ENCODE measurements around the gene TFAP2A.
A peak's percentile ranks its signal among the peaks of the same experiment; 100 is the strongest.

TFAP2A gene

DNA sequence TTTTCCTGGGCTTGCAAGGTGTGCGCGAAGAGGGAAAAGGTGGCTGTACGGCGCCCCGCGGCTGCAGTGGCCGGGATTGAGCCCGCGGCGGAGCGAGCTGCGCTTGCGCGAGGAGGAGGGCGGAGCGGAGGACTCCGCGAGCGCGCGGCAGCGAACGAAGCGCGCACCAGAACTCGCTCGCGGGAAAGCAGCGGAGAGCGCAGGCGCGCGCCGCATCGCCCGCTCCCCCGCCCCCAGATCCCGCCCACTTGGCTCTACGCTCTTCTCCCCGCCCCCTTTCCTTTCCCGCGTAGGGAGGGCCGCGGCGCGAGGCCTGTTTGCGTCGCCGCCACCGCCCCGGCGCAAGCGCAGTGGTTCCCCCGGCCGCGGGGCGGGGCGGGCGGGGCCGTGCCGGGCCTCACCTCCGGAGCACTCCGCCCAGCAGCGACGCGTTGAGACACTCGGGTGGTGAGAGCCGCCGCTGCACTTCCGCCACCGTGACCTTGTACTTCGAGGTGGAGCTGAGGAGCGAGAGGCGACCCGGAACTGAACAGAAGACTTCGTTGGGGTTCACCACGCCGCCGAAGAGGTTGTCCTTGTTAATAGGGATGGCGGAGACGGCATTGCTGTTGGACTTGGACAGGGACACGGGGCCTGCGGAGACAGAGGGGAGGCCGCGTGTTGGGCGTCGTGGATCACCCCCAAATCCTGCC is 10.6 kb downstream of the TFAP2A start:
- Mint-ChIP-seq H3K4me3 (peak overlapping the region; percentile 86), H3K27me3 (ENCODE audit: low read depth, poor library complexity) (peaks cover 98% of the 10 kb centered on the region), H3K27ac (no peak overlapping the region), H3K4me1 (peaks cover 33% of the 10 kb centered on the region), H3K36me3 (ENCODE audit: low read depth) (no peaks in the 10 kb centered on the region), H3K9me3 (peaks cover 1% of the 10 kb centered on the region)
- peak; percentile 96 for DNase-seq
- TF ChIP-seq, protein P1, sequence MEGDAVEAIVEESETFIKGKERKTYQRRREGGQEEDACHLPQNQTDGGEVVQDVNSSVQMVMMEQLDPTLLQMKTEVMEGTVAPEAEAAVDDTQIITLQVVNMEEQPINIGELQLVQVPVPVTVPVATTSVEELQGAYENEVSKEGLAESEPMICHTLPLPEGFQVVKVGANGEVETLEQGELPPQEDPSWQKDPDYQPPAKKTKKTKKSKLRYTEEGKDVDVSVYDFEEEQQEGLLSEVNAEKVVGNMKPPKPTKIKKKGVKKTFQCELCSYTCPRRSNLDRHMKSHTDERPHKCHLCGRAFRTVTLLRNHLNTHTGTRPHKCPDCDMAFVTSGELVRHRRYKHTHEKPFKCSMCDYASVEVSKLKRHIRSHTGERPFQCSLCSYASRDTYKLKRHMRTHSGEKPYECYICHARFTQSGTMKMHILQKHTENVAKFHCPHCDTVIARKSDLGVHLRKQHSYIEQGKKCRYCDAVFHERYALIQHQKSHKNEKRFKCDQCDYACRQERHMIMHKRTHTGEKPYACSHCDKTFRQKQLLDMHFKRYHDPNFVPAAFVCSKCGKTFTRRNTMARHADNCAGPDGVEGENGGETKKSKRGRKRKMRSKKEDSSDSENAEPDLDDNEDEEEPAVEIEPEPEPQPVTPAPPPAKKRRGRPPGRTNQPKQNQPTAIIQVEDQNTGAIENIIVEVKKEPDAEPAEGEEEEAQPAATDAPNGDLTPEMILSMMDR (IDR thresholded peaks at IDR 0.05), result peak; percentile 20

DNA sequence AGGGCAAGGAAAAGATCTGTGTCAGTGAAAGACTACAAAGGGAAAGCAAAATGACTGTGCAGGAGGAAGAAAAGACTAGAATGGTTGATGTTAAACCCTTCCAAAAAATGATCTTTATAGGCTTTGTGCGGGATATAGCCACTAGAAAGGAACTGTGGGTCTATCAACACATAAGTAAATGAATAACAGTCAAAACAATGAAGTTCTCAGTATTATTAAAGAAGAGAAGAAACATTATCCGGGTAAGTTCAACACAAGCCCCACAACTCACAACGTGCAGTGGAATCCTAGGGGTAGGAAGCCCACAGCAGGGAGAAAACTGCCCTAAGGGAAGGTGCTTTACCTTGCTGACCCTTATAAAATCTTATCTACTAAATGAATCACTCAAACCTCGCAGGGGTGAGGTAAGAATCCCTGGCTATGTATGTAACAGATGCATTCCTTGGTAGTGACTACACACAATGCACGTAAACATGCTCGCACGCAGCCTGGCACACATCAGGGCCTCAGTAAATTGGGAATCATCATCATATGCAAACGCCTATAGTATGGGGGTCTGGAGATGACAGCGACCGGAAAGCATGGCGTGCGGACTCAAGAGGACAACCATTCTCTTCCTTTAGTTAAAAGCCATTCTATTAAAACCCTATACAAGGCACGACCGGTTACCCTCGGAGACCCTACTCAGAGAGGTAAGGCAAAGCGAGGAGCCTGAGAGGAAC is 11.3 kb downstream of the TFAP2A start:
- Mint-ChIP-seq H3K9me3 (no peaks in the 10 kb centered on the region), H3K4me3 (peak overlapping the region; percentile 81), H3K27me3 (ENCODE audit: low read depth, poor library complexity) (peaks cover 98% of the 10 kb centered on the region), H3K4me1 (peaks cover 38% of the 10 kb centered on the region), H3K36me3 (ENCODE audit: low read depth) (no peaks in the 10 kb centered on the region), H3K27ac (no peak overlapping the region)
- TF ChIP-seq, protein P1 (IDR thresholded peaks at IDR 0.05), result no peak
- DNase-seq, result no peak

DNA sequence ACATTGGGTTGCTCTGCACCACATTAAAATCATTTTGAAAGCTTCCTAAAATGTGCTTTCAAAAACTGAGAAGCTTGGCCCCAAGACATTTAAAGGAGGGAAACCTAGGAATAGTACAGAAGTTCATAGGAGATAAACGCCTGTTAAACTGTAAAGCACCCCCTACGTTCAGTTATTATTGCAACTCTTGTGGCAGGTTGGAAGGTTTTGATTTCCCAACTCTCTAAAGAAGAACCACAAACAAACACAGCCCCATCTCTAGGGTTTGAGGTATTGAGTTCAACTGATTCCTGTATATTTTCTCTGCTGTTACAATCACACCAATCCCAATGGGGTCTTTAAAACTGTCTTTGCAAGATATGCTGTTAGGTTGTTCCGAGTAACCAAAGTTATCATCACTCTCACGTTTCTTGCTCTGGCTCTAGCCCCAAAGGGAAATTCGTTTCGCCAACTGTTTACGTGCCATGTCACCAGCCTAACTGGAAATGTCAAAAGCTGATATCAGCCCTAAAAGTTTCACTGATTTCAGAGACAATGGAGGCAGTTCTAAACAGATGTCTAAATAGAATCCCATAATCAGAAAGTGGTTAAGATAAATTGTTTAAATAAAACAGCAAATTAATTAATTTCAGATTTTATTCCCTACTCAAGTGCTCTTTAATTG is 12.1 kb downstream of the TFAP2A start:
- H3K4me1 Mint-ChIP-seq, result peaks cover 43% of the 10 kb centered on the region
- H3K27ac Mint-ChIP-seq, result no peak overlapping the region
- TF ChIP-seq, protein P1 (IDR thresholded peaks at IDR 0.05), result no peak
- H3K27me3 Mint-ChIP-seq (ENCODE audit: low read depth, poor library complexity), result peaks cover 98% of the 10 kb centered on the region
- H3K36me3 Mint-ChIP-seq (ENCODE audit: low read depth), result no peaks in the 10 kb centered on the region
- peak overlapping the region; percentile 81 for H3K4me3 Mint-ChIP-seq
- DNase-seq, result no peak
- no peaks in the 10 kb centered on the region for H3K9me3 Mint-ChIP-seq

DNA sequence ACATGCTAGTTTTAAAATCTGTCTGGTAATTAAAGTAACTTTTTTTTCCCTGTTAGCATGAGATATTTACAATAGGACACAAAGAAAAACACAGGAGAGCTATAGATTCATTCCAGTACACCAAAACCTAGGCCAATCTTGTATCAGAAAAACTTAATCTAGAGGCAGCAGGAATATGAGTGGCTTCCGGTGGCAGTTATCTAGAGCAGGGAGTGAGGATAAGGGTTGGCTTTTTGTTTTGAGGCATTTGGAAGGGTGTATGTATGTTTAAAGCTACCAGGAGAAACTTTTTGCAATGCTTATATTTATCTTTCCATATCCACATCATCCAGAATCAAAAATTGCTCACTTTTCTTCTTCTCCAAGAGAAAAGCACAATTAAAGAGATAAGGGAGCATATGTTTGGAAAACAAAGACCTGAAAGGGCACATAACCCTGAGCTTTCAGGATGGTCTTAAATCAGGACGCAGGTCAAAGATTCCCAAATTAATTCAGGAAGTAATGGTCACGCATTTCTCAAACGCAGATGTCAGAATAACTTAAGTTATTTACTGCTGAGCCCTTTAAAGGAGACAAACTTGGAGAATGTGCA is 13.1 kb downstream of the TFAP2A start:
- Mint-ChIP-seq H3K27ac (no peak overlapping the region), H3K4me3 (no peak overlapping the region), H3K36me3 (ENCODE audit: low read depth) (no peaks in the 10 kb centered on the region), H3K27me3 (ENCODE audit: low read depth, poor library complexity) (peaks cover 98% of the 10 kb centered on the region), H3K9me3 (no peaks in the 10 kb centered on the region), H3K4me1 (peaks cover 43% of the 10 kb centered on the region)
- no peak for DNase-seq
- TF ChIP-seq, protein P1 (IDR thresholded peaks at IDR 0.05), result no peak

DNA sequence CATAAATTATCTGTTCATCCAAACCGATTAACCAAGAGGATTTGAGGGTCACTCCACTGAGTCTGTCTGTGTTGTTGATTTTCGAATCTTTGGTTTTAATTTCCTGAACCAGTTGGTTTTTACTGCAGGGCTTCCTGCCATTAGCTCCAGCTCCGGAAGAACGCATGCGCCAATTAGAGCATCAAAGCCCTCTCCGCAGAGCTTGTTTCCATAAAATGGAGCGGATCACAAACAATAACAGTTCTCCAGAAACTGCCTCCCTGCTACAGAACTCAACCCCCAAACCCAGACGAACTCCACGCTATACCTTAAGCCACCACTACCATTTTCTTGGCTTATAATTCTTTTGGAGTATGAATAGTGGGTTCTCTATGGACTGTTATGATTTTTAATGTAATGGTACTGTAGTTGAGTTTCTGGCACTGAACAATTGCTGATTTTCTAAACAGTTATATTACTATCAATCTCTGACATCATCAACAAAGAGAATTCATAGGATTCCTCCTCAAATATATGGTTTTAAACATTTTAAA is 13.8 kb downstream of the TFAP2A start:
- H3K9me3 Mint-ChIP-seq, result no peaks in the 10 kb centered on the region
- TF ChIP-seq, protein P1 (IDR thresholded peaks at IDR 0.05), result no peak
- H3K36me3 Mint-ChIP-seq (ENCODE audit: low read depth), result no peaks in the 10 kb centered on the region
- H3K27me3 Mint-ChIP-seq (ENCODE audit: low read depth, poor library complexity), result peaks cover 98% of the 10 kb centered on the region
- H3K4me1 Mint-ChIP-seq, result peaks cover 43% of the 10 kb centered on the region
- no peak overlapping the region for H3K4me3 Mint-ChIP-seq
- H3K27ac Mint-ChIP-seq, result no peak overlapping the region
- no peak for DNase-seq
